NOMO-1 treated with dmso at 0.1 percent for 144 hours (cell line): ENCODE results near the gene DCAF11.

Experiments used
- DNase-seq: peaks from one replicate; lab custom pipeline; 2025; ENCODE audit not compliant: unreplicated experiment; lab: John Stamatoyannopoulos, UW

DCAF11 gene

GRCh38 chr14:24156840-24157239 lies 42.3 kb downstream of the DCAF11 start:
- DNase-seq, result no peak

DNA sequence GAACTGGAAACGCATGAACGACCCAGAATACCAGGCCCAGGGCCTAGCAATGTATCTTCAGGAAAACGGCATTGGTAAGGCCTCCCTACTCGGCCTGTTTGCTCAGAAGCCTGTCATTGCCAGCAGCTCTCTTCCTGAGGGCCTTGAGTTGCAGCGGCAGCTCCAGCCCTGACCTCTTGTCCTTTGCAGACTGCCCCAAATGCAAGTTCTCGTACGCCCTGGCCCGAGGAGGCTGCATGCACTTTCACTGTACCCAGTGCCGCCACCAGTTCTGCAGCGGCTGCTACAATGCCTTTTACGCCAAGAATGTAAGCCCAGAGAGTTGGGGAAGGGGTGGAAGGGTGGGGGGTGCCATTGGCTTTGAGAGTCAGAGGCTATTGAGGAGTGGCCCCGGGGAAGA lies 42.8 kb downstream of the DCAF11 start:
- no peak for DNase-seq

DNA sequence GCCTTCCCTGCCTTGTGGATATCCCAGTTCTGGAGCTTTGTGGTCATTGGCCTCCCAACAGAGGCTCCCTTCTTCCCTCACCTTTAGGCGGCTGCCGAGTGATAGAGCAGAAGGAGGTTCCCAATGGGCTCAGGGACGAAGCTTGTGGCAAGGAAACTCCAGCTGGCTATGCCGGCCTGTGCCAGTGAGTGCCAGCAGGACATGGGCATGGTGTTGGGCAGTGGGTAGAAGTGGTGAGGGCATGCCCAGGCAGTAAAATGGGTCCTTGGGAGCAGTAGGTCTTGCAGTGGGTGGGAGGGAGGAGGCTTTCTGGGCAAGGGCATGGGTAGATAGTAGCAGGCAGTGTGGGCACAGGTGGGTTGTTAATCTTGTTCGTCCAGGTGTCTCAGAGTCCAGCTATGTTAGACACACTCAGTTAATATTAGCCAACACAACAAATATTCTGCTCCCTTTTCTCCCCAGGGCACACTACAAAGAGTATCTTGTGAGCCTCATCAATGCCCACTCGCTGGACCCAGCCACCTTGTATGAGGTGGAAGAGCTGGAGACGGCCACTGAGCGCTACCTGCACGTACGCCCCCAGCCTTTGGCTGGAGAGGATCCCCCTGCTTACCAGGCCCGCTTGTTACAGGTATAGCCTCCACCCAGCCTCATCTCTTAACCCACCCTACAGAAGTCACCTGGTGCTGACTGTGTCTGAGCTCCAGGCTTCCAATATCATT lies 45.4 kb downstream of the DCAF11 start:
- DNase-seq, result no peak

GRCh38 chr14:24160499-24160849 lies 45.9 kb downstream of the DCAF11 start:
- DNase-seq, result no peak

GRCh38 chr14:24160850-24161804 lies 46.5 kb downstream of the DCAF11 start, which contains the start of gene IRF9:
Gene IRF9, plus strand, starts transcription at chr14:24161265. Its CDS starts 880 bp downstream, at chr14:24162145.
- peak; percentile 96 for DNase-seq

- no peak for DNase-seq
Measured at GRCh38 chr14:24162093-24162492, 47.5 kb downstream of the DCAF11 start.

- no peak for DNase-seq
Measured at GRCh38 chr14:24164518-24164991, 50.0 kb downstream of the DCAF11 start.

GRCh38 chr14:24165785-24166184 lies 51.2 kb downstream of the DCAF11 start:
- DNase-seq, result no peak

DNA sequence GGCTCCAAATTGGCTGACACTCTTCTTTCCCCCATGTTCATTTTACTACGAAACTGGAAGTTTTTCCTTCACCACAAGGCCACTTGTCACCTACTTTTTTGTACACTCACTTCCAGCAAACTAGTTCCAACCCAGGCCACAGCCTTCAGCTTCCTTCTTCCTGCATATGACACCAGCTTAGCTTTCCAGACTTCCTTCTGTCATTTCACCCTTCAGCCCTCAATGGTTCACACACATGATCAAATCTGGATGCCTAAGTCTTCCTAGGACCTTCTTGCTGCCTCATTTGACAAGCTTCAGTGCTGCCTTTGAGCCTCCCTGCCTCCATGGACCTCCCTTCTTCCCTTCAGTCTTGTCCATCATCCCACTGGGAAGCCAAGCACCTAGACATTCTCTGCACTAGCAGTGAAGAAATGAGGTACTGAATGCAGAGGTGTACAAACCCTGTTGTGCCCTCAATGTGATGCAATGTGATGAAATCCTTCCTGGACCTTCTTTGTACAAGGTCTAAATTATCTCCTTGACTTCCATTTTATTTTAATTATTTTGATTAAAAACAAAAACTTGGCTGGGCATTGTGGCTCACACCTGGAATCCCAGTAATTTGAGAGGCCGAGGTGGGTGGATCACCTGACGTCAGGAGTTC lies 53.0 kb downstream of the DCAF11 start:
- DNase-seq, result no peak

DNA sequence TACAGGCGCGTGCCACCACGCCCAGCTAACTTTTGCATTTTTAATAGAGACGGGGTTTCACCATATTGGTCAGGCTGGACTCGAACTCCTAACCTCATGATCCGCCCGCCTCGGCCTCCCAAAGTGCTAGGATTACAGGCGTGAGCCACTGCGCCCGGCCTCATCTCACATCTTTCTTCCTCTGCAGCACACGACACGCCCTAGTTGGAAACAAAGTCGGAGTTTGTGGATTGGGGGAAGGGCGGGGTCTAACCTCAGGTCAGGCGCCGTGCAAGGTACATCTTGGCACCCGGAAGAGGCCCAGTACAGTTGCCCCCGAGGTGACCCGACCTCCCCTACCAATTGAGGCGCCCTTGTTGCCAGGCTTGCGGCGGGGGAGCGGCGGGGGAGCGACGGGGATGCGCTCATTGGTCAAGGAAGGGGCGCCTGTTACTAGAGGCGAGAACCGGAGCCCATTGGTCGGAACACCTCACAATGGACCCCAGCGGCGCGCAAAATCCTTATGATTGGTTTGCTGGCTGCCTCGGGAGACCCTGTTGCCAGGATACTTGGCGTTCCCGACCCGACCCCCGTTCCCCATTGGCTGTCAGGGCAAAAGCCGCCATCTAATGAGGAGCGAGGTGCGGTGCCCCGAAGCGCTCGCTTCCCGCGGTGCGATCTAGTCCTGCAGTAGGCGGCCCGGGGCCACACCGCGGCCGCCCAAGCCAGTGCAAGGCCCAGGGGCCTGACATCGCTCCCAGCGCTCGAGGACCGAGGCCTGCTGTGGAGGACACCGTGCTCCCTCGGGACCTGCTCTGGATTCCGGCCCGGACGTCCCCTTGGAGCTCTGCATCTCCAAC lies 57.1 kb downstream of the DCAF11 start, which contains the start of gene REC8:
Gene REC8 (plus strand): TSS at position 659 of the 839 bp plus-strand sequence. CDS start 473 bp downstream, outside the sequence.
- DNase-seq, result no peak

- DNase-seq, result no peak
Measured at GRCh38 chr14:24172261-24172860, 57.8 kb downstream of the DCAF11 start.

- no peak for DNase-seq
Measured at GRCh38 chr14:24172871-24173281, 58.3 kb downstream of the DCAF11 start.
